Ureter (tissue), 1 donor: Measurements from ENCODE around the gene SPOCK1. TPM values are rescaled to one million over a fixed set of nuclear protein-coding genes. Genes with fewer than 3 reads are reported as not detected.

ENCODE experiments used
- DNase-seq: peaks from one replicate; pipeline ENCODE4 v3.0.0-alpha.2; 2020; ENCODE audit warnings: low spot score
- total RNA-seq: library from RNA; stranded (reverse); gene quantifications from one replicate; pipeline ENCODE4 v1.2.4, GENCODE V29; 2023
- donor health status: DM: yes; HTN: yes; CAD: no.

The SPOCK1 gene
- total RNA-seq, 1 donor from 2014 or later, result 15.6 TPM

DNA sequence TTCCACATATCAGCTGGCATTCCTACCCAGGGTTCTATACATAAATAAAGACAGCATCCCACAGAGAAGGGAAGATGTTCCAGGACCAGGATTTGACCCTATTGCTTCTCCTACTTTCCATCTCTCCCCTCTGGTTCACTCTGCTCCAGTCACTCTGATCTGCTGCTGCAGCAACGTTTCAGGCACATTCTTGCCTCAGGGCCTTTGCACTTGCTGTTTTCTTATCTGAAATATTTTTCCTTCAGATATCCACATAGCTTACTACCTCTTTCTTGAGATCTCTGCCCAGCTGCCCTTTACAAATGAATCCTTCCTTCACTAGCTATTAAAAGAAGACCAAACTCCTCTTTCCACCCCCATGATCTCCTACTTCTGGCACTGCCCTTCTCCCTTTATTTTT, 204.5 kb downstream of the SPOCK1 start:
- DNase-seq, result no peak

GRCh38 chr5:137292461-137293027, 206.6 kb downstream of the SPOCK1 start:
- no peak for DNase-seq

DNA sequence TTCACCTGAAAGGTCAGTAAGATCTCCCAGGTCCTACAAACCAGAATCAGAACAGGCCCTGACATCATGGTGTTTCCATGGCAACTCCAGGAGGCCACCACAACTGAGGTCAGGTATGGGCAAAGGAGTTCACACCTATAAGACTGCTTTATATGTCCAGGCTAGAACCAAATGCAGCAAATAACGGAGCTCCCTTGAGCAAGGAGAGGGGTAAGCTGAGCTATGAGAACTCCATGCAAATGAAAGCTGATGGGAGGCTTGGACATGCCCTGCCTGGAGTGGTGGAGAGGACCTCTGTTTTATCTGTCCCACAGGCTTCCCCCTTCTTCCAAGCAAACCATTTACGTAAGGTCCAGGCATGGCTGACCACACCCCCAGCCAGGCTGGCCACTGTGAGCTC, 207.7 kb downstream of the SPOCK1 start:
- DNase-seq, result no peak

DNA sequence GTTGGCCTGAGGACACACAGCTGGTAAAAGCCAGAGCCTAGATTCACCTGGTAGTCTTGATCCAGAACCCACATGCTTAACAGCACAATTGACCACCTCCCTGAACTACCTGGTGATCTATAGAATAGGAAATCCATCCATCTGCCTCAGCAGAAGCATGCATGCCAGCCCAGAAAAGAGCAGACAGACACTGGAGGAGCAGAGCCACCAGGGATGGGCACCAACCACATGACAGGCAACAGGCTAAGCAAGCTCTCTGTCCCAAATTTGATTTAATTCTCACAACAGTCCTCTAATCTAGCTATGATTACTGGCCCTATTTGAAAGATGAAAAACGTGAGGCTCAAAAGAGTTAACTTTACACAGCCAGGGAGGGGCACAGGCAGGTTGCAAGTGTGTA, 208.1 kb downstream of the SPOCK1 start:
- no peak for DNase-seq

DNA sequence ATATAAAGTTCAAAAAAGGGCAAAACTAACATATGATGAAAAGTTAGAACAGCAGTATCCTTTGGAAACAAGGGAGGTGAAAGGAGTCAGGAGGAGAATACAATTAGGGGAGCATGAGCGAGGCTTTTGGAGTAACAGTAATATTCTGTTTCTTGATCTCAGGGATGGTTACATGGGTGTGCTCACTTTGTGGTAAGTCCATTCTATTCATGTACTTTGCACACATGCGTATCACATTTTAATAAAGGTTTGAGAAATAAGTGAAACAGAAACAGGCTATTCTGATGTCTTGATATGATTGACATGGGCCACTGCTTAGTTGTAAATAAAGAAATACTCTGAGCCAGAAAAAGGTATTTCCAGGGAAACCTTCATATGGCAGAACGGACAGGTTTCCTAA, 208.8 kb downstream of the SPOCK1 start:
- no peak for DNase-seq

DNA sequence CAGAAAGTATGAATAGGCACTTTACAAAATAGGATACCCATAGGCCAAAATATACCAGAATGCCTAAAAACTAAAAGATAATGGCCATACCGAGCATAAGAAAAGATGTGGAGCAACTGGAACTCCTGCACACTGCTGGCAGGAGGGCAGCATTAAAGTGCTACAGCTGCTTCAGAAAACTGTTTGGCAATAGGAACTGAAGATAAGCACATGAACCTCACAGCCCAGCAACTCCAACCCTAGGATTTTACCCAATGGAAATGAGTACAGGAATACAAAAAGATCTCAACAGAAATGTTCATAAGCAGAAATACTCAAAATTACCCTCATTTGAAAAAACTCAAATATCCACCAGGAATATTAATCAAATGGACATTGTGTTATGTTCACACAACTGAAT, 209.3 kb downstream of the SPOCK1 start:
- DNase-seq, result no peak

DNA sequence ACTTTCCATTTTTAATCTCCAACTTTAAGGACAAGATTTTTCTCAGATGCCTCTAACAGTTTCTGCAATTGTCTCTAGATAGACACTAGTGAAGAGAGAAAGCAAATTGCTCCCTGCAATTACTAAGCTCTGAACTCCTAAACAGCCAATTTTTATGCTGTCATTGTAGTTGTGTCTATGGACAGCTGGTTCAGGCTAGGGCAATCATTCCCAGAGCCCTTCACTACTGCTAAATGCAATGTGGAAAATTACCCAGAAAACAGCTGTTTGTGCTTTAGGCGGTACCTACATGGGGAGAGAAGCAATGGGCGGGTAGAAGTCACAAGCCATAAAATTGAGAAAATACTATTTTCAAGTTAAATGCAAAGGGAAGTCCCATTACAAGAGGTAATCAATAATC, 211.6 kb downstream of the SPOCK1 start:
- DNase-seq, result no peak

DNA sequence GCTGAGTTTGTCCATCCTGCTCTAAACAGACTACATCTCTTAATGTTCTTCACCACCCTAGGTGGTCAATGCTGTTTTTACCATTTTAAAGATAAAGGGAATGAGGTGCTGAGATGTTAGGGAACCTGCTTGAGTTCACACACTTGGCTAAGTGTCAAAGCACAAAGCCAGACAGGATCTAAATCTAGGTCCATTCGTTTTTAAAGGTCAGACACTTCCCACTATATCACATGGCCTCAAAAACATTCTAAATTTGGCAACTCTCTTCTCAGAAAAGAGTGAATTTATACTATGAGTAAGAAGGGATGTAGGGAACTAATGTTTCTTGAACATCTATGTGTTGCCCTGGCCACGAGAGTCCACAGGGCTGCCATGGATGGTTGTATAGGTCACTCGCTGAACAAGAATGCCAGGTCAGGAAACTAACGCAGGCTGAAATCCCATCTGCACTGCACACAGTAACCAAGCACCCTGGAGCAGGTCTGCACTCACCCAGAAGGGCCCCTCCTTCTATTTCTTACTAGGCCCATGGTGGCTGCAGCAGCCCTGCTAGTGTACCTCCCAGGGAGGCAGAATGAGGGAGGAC, 213.0 kb downstream of the SPOCK1 start:
- no peak for DNase-seq

DNA sequence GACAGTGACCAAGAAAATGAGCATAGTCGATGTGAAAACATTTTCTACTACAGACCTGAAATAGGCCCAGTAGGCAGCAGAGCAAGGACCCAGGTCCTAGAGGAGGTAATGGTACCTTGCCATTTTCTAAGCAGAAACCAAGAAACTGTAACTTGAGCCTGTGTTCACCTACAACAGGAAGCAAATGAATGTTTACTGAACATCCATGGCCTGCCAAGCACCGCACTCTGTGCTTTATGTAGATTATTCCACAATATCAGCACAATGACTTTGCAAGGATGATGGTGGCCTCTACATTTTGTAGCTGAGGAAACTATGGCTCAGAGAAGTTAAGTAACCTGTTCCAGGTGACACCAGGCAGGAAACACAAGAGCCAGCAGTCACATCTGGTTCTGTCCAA, 215.3 kb downstream of the SPOCK1 start:
- DNase-seq, result no peak

- DNase-seq, result no peak
These were observed 216.9 kb downstream of the SPOCK1 start for GRCh38 chr5:137282216-137282615.

DNA sequence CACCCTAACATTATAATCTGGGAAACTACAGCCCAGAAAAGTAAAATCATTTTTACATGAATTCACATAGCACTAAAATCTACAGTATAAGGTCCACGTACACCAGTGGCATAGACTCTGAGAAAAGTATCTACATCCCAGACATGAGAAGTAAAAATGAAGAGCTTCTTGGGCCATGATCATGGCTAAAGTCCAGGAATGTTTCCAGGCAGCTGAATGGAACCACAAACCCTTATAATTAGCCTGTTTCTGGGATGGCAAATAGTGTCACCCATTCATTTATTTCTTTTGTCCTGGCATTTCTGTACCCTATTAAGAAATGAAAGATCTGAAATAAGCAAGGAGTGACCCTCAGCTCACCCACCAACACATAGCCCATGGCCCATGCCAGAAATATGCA, 217.9 kb downstream of the SPOCK1 start:
- DNase-seq, result no peak

DNA sequence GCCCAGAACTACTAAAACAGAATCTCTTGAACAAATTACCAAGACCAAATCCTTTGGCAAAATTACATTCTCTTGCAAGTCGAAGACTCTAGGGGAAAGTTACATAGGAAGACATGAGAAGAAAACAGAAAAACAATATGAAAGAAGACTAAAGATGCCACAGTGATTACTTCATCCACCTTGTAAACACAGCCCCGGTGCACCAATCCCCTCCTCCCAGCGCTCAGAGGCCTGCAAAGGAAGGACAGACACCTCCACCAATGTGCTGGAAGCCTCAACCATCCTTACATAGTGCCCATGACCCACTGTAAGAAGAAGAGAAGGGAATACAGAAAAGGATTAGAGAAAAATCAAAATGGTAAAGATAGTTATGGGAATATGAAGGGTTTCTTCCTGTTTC, 218.5 kb downstream of the SPOCK1 start:
- DNase-seq, result no peak

GRCh38 chr5:137279521-137280231, 219.4 kb downstream of the SPOCK1 start:
- DNase-seq, result no peak

GRCh38 chr5:137278476-137278875, 220.7 kb downstream of the SPOCK1 start:
- no peak for DNase-seq

GRCh38 chr5:137275083-137275482, 224.0 kb downstream of the SPOCK1 start:
- no peak for DNase-seq

GRCh38 chr5:137273511-137273910, 225.6 kb downstream of the SPOCK1 start:
- no peak for DNase-seq

DNA sequence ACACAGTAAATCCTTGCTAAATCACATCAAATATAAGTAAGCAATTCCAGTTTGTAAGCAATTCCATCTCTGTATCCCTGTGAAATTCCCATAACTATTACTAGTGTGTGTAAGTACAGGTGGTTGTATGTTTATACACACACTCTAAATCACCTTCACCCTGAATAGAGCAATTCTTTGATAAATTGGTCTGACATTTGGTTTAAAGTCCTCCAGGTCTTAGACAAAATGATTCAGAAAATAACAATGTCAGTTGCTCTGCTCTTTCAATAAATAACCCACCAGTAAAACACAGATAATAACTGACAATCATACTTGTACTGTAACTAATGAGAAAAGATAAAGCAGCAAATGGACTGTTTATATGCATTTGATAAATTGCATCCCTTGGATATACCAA, 226.3 kb downstream of the SPOCK1 start:
- DNase-seq, result no peak

GRCh38 chr5:137269946-137270345, 229.2 kb downstream of the SPOCK1 start:
- no peak for DNase-seq

GRCh38 chr5:137269274-137269673, 229.9 kb downstream of the SPOCK1 start:
- DNase-seq, result no peak

- DNase-seq, result no peak
These were observed 230.5 kb downstream of the SPOCK1 start for GRCh38 chr5:137268646-137269045.

DNA sequence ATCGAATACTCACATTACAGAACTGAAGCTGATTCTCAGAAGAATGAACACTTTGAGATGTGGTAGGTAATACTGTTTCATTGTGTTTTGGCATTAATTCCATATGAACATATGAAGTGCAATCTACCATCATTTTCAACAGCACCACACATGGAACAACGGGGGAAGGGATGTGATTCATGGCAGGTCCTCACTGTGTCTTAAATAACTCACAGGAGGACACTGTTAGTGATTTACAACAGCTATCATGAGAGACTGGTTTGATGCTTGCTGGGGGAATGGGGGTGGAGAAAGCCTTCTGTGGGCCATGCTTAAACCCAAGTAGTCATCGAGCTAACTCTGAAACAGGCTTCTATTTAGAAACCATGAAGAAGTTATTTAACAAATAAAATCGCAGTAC, 232.9 kb downstream of the SPOCK1 start:
- DNase-seq, result no peak

DNA sequence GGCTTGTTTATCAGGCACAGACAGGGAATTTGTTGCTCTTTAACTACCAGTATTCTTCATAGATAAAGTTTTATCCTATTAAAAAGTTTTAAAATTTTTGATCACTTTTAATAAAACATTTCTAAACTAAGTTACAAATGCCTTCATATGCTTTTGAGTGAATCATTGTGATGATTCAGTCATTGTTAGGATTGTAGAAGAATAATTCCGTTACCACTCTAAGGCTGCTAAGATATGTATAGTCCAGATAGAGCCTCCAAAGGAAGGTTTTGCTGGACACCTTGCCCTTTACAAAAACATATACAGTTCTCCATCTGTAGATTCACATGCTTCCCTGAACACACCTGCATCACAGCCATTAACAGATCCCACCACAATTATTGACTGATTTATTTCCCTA, 233.7 kb downstream of the SPOCK1 start:
- no peak for DNase-seq

GRCh38 chr5:137264573-137264972, 234.6 kb downstream of the SPOCK1 start:
- DNase-seq, result no peak

GRCh38 chr5:137264041-137264440, 235.1 kb downstream of the SPOCK1 start:
- no peak for DNase-seq
